Cerebellar cortex (tissue), 1 donor: ENCODE results near the gene FANK1.
"Not testable (repeated sequence)": the region's sequence is repeated elsewhere in the genome, so short reads cannot be mapped to it uniquely, and the experiment has no call there.

Experiments
- DNase-seq: peaks from one replicate; pipeline ENCODE4 v3.0.0-alpha.2; 2015; ENCODE audit warnings: low spot score

The FANK1 gene

DNA sequence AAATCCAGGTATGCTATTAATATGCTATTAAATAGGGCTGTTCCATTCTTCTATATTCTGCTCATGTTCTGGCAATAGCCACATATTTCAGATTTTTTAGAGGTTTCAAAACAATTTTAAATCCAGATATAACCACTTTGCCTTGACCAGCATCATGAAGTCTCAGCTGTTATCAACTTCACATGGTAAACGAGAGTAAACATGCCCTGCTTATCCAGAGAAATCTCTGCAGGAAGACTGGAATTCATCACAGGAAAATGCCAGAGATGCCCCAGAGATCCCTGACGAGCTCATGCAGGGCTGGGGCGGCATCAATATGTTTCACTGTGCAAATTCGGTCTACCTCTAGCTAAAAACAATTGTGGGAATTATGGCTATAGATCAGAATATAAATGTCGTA lies 126.5 kb downstream of the FANK1 start:
- no peak for DNase-seq

DNA sequence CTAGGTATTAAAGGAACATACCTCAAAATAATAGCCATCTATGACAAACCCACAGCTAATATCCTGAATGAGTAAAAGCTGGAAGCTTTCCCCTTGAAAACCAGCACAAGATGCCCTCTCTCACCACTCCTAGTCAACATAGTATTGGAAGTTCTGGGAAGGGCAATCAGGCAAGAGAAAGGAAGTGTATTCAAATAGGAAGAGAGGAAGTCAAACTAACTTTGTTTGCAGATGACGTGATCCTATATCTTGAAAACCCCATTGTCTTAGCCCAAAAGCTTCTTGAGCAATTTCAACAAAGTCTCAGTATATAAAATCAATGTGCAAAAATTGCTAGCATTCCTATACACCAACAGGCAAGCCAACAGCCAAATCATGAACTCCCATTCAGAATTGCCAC lies 131.3 kb downstream of the FANK1 start:
- no peak for DNase-seq

DNA sequence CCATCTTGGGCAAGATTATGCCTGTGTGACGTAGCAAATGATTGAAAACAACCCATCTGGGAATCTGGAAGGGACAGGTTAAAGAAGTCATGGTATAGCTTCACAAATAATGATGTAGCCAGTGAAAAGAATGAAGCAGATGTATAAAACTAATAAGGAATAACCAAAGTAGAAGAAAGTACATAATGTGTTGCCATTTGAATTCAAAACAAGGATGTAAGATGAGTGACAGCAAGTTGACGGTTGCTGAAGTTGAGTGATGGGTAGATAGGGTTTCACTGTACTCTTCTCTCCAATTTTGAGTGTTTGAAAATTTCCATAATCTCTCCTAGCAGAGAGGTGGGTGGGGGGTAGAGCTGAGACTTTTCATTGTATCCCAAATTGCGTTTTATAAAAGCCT lies 133.6 kb downstream of the FANK1 start:
- no peak for DNase-seq

DNA sequence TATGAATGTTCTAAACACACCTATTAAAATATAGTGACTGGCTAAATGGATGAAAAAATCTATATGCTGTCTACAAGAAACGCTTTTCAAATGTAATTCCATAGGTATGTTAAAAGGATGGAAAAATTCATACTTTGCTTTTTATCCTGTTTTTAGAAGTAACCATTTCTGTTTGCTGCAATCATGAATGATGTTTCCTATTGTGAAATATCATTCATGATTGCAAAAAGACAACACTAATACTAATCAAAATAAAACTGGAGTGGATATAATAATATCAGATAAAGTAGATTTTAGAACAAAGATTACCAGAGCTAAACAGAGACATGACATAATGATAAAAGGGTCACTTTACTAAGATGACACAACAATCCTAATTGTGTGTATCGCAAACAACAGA lies 138.2 kb downstream of the FANK1 start:
- DNase-seq = no peak

DNA sequence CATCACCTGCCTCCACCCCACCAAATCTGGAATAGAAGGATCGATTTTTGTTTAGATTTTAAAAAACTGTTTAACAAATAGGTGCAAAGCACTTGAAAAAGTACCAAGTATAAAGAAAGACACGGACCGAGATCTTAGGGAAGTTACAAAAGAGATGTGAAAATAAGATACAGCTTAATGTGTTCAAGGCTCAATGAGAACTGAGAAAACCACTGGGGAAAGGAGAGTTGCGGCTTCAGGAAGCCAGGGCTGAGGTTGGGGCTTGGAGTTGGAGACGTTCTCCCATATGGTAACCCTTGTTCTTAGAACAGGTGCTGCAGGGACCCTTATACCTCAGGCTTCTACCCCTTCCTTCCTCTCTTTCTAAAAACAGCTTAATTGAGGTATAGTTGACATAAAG lies 140.2 kb downstream of the FANK1 start:
- DNase-seq = no peak

DNA sequence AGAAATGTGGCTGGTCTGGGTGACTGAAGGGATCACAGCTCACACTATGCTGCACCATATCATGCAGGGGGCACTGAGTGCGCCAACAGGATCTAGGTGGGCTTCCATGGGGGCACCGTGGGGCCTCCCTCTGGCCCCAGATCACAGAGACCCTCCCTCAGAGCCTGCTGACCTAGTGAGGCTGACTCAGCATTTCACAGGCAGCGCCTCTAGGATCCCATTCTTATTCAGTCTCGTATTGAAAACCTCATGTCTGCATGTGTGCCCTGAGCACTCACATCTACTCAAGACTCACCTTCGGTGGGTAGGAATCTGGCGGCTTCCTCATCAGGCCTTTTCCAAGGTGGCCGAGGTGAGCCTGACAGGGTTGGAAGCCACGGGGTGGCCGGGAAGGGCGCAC lies 141.6 kb downstream of the FANK1 start:
- no peak for DNase-seq

DNA sequence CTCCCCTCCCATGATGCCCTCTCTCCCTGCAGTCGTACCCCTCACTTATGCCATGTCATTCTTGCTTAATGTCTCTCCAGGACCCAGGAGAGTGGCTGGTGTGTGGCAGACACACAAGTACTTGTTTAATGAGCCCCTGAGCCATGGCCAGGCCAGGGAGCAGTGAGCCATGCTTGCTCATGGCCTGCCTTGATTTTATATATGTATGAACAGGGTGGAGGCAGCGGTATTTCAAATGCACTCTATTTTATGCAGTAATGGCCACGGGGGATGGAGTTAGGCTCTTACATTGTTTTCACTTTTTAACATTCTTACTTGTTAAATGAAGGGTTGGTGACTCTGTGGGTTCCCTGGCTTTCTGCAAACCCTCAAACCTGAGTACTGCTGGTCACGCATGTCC lies 144.8 kb downstream of the FANK1 start:
- DNase-seq = no peak

DNA sequence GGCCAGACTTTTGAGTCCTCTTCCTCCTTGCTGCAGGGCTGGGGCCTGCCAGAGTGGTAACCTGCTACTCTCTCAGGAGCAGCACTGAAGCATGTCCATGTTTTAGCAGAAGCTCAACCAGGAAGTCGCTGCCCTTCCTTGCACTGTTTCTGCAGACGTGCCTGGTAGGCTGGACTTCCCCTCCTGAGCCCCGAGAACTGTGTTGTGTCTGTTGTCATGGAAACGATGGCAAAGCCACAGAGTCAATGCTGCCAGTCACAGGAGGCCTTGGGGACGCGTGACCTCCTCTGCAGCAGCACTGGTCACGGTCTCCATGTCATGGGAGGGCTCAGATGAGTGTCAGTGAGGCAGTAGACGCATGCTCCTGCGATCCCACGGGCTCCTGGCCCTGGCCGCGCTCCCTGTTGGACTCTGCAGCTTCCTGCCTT lies 145.5 kb downstream of the FANK1 start:
- DNase-seq = peak; percentile 14

DNA sequence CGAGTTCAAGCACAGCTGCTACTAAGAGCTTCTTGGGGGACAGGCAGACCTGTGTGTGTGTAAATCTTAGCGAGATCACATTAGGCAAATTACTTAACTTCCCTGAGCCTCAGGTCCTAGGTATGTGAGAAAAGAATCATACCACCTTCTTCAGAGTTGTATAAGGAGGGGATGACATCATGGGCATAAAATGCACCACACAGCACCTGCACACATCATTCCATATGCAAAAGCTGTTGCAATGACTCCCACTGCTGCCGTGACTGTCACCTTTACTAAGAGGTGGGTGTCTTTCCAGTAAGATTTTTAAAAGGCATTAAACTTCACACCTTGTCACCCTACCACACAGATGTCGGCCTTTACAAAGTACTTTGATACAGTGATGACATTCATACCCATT lies 146.0 kb downstream of the FANK1 start:
- DNase-seq = no peak

DNA sequence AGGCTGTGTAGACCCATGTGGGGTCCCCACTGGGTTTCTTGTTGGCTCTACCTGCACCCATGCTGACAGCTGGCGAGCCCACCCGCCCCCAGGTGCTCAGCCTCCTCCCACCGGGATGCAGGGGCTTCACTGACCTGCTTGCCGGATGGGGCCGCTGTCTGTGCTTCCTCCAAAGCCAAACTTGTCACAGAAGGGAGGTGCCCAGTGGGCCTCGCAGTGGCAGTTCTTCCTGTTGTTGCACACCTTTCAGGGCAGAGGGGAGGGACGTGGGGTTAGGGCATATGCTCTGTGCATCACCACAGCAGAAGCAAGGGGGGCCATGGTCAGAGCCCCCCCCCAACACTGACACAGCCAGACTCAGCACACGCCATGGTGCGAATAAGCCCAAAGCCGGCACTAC lies 146.5 kb downstream of the FANK1 start:
- DNase-seq = no peak

DNA sequence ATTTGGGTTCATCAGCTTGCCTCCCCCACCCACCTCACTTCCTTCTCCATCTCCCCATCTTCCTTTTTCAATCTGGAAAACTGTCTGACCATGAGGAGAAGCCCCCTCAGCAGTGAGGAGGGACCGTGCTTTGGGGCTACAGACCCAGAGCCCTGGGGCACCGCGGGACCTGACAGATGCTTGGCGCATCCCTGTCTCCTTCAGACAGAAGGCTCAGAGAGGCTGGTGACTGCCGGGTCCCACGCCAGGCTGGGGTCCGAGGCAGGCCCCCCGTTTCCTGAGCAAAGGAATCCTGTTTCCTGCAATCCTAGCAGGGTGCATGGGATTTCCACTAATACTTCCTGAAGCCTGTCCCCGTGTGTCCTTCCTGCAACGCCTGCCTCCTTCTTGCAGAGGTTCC lies 147.0 kb downstream of the FANK1 start:
- DNase-seq = no peak

DNA sequence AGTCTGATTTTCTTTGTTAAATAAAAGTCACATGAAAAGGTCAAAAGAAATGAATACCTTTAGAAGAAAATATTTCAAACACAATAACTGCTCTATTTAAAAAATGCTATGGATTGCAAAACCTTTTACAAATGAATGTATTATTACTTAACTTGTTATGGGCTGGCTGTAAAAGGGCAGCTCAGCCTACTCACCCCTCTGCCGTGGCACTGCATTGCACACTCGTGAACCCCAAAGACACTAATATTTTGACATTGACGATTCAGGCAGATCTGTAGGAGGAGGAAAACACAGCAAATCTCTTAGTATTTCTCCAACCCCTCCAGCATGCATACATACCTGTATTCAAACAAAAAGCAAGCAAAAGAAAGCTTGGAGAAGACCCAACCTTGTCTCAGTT lies 149.5 kb downstream of the FANK1 start:
- DNase-seq = no peak

DNA sequence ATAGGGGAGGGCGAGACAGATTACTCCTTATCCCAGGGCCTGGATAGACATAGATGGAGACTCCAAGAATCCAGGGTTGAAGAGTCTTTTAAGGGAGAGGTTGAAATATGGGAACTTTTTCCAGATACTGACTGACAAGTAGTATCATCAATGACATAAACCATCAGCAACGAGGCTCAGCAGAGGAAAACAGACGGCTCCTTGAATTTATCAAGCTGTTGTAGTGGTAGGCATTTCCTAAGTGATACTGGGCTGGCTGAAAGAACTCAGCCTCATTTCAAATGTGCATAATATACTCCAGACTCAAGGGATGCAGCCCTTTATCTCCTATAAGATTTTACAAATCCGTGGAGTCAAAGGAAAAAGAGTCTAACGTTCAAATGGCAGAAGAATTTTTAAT lies 150.5 kb downstream of the FANK1 start:
- no peak for DNase-seq

DNA sequence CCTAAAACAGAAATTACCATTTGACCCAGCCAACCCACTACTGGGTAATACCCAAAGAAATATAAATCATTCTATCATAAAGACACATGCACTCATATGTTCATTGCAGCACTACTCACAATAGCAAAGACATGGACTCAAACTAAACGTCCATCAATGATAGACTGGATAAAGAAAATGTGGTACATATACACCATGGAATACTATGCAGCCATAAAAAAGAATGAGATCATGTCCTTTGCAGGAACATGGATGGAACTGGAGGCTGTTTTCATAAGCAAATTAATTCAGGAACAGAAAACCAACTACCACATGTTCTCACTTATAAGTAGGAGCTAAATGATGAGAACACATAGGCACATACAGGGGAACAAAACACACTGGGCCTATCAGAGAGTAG lies 151.4 kb downstream of the FANK1 start:
- DNase-seq = not testable (repeated sequence)

DNA sequence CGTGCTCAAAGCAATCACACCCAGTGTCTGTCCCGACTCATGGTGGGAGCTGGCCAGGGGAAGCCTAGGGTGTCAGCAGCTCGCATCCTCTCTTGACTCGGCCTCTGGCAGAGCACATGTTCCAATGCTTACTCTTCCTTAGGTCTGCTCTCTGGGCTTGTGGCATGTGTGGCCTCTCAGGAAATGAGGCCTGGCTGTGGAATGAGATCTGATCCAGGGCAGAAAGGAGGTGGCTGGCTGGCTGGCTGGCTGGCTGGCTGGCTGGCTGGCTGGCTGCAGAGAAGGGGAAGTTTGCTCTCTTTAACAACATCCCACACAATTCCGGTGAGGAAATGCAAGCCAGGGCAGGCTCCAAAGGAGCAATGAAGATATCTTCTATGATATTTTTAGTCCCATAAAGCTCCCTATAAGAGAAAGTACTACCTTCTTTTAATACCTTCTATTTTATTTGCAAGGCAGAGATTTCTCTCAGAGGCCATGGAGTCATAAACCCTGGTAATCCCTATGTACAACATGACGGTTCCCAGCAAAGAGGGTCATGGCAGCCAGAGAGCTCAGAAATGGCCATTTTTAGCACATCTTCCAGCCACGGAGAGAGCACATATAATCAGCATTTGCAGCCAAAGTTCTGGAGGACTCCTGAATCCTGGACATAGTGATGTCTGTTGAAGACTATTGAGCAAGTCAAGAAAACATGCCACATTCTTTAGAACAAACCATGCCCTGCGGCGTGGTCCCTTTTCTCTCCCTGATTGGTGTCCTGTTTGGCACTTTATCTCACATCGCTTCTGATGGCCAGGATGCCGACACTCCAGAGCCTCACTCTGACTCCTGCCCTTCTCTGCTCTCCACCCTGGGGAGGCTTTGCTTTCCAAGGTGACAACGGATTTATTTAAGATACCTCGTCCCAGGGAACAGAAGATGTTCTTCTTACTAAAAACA lies 153.7 kb downstream of the FANK1 start:
- DNase-seq = no peak

DNA sequence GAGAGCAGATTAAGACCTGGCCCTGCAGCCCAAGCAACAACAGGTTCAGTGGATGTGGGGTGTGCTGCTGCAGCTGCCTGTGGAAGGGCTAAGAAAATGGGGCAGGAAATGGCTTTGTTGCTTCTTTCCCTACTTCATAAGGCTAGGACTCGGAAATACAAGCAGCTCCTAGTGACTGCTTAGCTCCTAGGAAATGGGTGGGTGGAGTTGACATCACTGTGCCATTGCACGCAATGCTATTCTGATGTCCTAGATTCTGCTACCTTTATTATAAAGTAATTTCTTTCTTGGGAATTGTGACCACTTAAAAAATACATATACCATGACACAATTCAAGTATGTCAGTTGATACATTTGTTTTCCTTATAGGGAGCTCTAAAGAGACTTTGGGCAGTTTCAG lies 155.8 kb downstream of the FANK1 start:
- DNase-seq = no peak

DNA sequence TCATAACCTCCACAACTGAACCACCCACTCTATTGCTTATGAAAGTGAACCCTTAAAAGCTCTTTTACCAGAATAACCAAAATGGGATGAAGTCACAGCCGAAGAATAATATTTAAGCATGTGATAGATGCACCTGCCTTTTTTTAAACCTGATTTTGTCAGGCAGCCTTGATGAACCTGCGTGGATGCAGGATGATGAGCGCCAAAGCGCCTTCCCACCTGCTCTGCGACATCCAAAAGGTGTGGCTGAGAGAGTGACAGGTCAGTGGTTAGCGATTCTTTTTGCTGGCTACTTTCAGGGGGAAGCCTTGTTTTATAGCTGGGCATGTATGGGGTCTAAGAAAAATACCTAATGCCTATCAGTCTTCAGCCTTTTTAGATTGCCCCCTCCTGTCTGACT lies 157.8 kb downstream of the FANK1 start:
- no peak for DNase-seq

DNA sequence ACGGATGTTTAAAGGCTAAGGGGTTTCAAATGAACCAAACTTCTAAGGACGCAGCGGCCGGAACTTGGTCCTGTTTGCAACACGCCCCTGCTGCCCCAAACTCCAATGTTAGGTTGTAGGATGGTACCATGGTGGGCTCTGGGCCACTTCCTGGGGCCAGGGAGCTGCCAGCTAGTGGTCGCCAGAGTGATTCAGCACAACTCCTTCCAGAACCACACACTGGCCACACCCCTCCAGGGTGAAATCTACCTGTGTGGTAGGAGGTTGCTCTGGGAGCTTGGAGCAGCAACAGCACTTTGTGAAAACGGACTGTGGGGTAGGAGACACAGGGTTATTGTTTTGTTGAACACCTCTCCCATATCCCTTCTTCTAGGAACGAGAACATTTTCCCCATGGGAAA lies 161.1 kb downstream of the FANK1 start:
- DNase-seq = no peak

DNA sequence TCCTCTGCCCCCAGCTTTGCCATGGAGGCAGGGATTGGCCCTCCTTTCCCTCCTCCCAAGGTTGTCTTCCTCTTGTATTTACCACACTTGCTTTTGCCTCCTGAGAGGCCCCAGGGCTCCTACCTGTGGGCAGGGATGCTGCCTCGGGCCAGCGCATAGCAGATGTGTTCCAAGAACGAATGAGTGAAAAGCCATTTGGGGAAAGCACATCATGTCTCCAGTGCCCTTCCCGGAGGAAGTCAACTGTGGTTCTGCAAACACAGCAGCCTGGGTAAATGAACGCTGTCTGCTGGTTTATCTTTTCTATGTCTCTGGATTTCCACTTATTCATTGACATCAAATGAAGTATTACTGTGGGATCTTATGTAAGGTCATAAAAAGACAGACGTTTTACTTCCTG lies 161.7 kb downstream of the FANK1 start:
- no peak for DNase-seq

DNA sequence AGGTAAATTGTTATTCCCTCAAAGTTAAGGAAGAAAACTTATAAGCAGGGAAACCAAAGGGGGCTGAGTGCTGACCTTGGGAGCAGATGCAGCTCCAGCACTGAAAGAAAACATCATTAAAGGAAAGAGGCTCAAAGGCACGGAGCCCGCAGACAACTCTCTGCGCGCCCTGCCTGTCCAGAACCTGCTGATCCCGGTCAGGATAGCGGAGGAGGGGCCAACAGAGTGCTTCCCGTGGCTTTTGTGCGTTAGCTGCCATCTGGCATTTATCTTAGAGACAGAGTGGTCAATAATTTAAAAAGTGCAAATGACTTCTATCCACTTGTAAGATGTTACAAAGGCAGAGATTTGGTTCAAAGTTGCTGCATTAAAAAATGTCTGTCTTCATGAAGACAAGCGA lies 162.1 kb downstream of the FANK1 start:
- no peak for DNase-seq
